D721Med (cell line): ENCODE data around the gene CCR5AS.

Source experiments
- DNase-seq: peaks from one replicate; pipeline ENCODE4 v3.0.0; 2011; ENCODE audit warnings: low spot score; ENCODE audit not compliant: insufficient read length
- FAIRE-seq: peaks from 2 replicates; lab custom pipeline; 2011; peaks lifted over from hg19 to GRCh38; lab: Jason Lieb, UNC
- CTCF ChIP-seq: IDR thresholded peaks from 2 replicates; pipeline ENCODE4 v1.5.1; 2012; ENCODE audit warnings: mild to moderate bottlenecking, control low read depth; ENCODE audit not compliant: insufficient read depth; ENCODE audit errors: missing control alignments

Gene CCR5AS

GRCh38 chr3:46449755-46450552 lies 43.1 kb upstream of the CCR5AS start:
- FAIRE-seq = no peak
- no peak for DNase-seq
- peak; percentile 31 for TF ChIP-seq CTCF

- no peak for TF ChIP-seq CTCF
- FAIRE-seq = no peak
- no peak for DNase-seq
Observed at GRCh38 chr3:46448721-46449120, 41.9 kb upstream of the CCR5AS start.

GRCh38 chr3:46447228-46447985 lies 40.5 kb upstream of the CCR5AS start:
- FAIRE-seq = no peak
- no peak for TF ChIP-seq CTCF
- no peak for DNase-seq

GRCh38 chr3:46442576-46443530 lies 36.0 kb upstream of the CCR5AS start:
- FAIRE-seq (no peak), DNase-seq (no peak)
- TF ChIP-seq CTCF = no peak

- no peak for FAIRE-seq
- DNase-seq = no peak
- no peak for TF ChIP-seq CTCF
Observed at GRCh38 chr3:46440531-46441294, 33.8 kb upstream of the CCR5AS start.

GRCh38 chr3:46438831-46439230 lies 32.0 kb upstream of the CCR5AS start:
- TF ChIP-seq CTCF = no peak
- FAIRE-seq (no peak), DNase-seq (no peak)
